K562 (cell line): ENCODE data around the gene LGR6. TPM values are rescaled to one million over a fixed set of nuclear protein-coding genes. Genes with fewer than 3 reads are reported as not detected.
A peak's percentile ranks its signal among the peaks of the same experiment; 100 is the strongest.

ENCODE experiments used
- LEF1 ChIP-seq: fragments of 450-650 bp; IDR thresholded peaks from 2 replicates; pipeline ENCODE4 v1.6.1; 2016; ENCODE audit warnings: mild to moderate bottlenecking
- PTBP1 ChIP-seq: fragments of 200-400 bp; formaldehyde crosslinking; IDR thresholded peaks from 2 replicates; pipeline ENCODE4 v1.6.1; 2017; ENCODE audit warnings: low read depth, low read length
- REST ChIP-seq, 2 experiments: fragments of 450-650 bp; formaldehyde crosslinking in 1 of 2; IDR thresholded peaks; 2 replicates each; pipeline versions ENCODE4 v1.4.0 to v1.6.1; 2014 to 2020; ENCODE audit warnings: mild to moderate bottlenecking in 2 of 2, borderline replicate concordance in 1 of 2, low read depth in 1 of 2
- polyA plus RNA-seq, 8 experiments: library from polyadenylated mRNA; depleted of rRNA in 4 of 8; stranded (reverse) in 5 of 8; unstranded in 3 of 8; fragments of >200 nt; fragmentation: Nextera tagmentation in 2 of 8; fragmentation: Illumina TruSeq in 1 of 8; extraction: Ambion mirVana in 2 of 8; extraction: Trizol in 1 of 8; gene quantifications; 2 replicates each; pipeline versions ENCODE4 v1.2.1 to v1.2.3, GENCODE V29; 2011 to 2014; ENCODE audit warnings: inconsistent platforms in 1 of 8, missing spikeins in 1 of 8
- total RNA-seq, 7 experiments: library from RNA; depleted of rRNA in 6 of 7; stranded (reverse); fragments of >200 nt in 6 of 7; fragmentation: Illumina TruSeq in 2 of 7; extraction: Trizol in 2 of 7; gene quantifications; 2 replicates each; pipeline versions ENCODE4 v1.2.1 to v1.2.3, GENCODE V29; 2011 to 2021; ENCODE audit warnings: low replicate concordance in 1 of 7
- TF ChIP-seq, protein P1 (sequence below): fragments of 450-650 bp; IDR thresholded peaks from 2 replicates; pipeline ENCODE4 v1.6.1; 2016; ENCODE audit warnings: mild to moderate bottlenecking
- TF ChIP-seq, protein P2 (sequence below): IDR thresholded peaks from 2 replicates; pipeline ENCODE4 v1.6.1; 2014; ENCODE audit warnings: antibody characterized with exemption
- TF ChIP-seq, protein P3 (sequence below): fragments of 450-650 bp; formaldehyde crosslinking; IDR thresholded peaks from 2 replicates; pipeline ENCODE4 v1.4.0; 2020; ENCODE audit warnings: mild to moderate bottlenecking, moderate library complexity
- TF ChIP-seq, protein P4 (sequence below): fragments of 450-650 bp; formaldehyde crosslinking; conservative IDR thresholded peaks from 2 replicates; pipeline ENCODE4 v1.4.0; 2022; ENCODE audit warnings: mild to moderate bottlenecking, missing genetic modification characterization

LGR6 gene
- total and polyA plus RNA-seq, 9 of the 15 experiments (the other 6 are each of a cell fraction or from before 2014, with no cell fraction given): 0.01 to 0.54 (median 0.17) TPM; not detected in 1

DNA sequence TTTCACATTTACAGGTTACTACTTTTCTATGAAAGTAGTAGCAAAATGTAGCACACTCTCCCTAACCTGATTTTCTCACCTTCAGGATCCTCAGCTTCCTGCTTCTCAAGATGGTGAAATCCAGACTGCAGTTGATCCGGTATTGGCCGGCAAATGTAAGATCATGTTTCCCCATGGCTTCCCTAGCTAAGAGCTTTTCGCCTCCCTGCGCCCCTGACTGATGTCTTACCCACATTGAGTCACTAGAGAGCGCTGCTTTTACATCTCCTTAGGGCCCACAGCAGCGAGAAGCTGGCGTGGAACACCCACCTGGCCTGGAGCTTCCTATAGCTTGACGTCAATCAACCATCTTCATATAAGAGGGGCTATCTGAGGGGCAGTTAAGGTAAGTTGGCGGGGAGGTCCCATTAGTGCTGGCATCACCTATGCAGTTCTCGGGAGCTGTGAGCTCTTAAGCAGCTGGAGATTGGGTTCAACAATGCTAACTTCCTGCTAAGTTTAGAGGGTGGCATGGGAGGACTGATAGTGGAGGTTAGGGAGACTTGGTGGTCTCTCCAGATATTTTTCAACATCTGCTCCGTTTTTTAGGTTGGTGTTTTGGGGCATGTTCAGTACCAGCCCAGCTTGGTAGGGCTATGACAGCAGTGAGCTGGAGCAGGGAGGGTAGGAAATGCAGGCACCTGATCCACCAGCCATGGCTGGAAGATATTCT lies 38.7 kb upstream of the LGR6 start (continued):
- TF ChIP-seq, protein P1, sequence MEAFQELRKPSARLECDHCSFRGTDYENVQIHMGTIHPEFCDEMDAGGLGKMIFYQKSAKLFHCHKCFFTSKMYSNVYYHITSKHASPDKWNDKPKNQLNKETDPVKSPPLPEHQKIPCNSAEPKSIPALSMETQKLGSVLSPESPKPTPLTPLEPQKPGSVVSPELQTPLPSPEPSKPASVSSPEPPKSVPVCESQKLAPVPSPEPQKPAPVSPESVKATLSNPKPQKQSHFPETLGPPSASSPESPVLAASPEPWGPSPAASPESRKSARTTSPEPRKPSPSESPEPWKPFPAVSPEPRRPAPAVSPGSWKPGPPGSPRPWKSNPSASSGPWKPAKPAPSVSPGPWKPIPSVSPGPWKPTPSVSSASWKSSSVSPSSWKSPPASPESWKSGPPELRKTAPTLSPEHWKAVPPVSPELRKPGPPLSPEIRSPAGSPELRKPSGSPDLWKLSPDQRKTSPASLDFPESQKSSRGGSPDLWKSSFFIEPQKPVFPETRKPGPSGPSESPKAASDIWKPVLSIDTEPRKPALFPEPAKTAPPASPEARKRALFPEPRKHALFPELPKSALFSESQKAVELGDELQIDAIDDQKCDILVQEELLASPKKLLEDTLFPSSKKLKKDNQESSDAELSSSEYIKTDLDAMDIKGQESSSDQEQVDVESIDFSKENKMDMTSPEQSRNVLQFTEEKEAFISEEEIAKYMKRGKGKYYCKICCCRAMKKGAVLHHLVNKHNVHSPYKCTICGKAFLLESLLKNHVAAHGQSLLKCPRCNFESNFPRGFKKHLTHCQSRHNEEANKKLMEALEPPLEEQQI: no peak
- TF ChIP-seq, protein P2, sequence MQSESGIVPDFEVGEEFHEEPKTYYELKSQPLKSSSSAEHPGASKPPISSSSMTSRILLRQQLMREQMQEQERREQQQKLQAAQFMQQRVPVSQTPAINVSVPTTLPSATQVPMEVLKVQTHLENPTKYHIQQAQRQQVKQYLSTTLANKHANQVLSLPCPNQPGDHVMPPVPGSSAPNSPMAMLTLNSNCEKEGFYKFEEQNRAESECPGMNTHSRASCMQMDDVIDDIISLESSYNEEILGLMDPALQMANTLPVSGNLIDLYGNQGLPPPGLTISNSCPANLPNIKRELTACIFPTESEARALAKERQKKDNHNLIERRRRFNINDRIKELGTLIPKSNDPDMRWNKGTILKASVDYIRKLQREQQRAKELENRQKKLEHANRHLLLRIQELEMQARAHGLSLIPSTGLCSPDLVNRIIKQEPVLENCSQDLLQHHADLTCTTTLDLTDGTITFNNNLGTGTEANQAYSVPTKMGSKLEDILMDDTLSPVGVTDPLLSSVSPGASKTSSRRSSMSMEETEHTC: no peak
- peak; percentile 87 for TF ChIP-seq REST (IDR thresholded peaks at IDR 0.05; ENCODE audit: borderline replicate concordance)
- no peak for TF ChIP-seq REST (CRISPR knock-in tag; IDR thresholded peaks at IDR 0.05; ENCODE audit: low read depth)
- TF ChIP-seq LEF1: no peak
- no peak for TF ChIP-seq PTBP1
- TF ChIP-seq, protein P3, sequence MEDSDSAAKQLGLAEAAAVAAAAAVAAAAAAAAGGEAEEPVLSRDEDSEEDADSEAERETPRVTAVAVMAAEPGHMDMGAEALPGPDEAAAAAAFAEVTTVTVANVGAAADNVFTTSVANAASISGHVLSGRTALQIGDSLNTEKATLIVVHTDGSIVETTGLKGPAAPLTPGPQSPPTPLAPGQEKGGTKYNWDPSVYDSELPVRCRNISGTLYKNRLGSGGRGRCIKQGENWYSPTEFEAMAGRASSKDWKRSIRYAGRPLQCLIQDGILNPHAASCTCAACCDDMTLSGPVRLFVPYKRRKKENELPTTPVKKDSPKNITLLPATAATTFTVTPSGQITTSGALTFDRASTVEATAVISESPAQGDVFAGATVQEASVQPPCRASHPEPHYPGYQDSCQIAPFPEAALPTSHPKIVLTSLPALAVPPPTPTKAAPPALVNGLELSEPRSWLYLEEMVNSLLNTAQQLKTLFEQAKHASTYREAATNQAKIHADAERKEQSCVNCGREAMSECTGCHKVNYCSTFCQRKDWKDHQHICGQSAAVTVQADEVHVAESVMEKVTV (CRISPR knock-in tag): peak; percentile 40; the same call in 1 of the 2 replicates
- TF ChIP-seq, protein P4, sequence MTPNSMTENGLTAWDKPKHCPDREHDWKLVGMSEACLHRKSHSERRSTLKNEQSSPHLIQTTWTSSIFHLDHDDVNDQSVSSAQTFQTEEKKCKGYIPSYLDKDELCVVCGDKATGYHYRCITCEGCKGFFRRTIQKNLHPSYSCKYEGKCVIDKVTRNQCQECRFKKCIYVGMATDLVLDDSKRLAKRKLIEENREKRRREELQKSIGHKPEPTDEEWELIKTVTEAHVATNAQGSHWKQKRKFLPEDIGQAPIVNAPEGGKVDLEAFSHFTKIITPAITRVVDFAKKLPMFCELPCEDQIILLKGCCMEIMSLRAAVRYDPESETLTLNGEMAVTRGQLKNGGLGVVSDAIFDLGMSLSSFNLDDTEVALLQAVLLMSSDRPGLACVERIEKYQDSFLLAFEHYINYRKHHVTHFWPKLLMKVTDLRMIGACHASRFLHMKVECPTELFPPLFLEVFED (CRISPR knock-in tag): 0 out of 2 replicates have a peak, but pooled peaks have one; percentile 48
- TF ChIP-seq, all 486 proteins: peak for 31
